H1 (cell line): ENCODE results near the gene SIK2. TPM values are rescaled to one million over a fixed set of nuclear protein-coding genes. Genes with fewer than 3 reads are reported as not detected.

Source experiments
- CBX5 ChIP-seq: fragments of 300-800, 300-1000 bp; sonication (generic); IDR thresholded peaks from 2 replicates; pipeline ENCODE4 v1.7.1; 2016; ENCODE audit warnings: antibody characterized with exemption, low read length, low read depth
- CEBPB ChIP-seq: IDR thresholded peaks from 2 replicates; pipeline ENCODE4 v1.6.1; 2012; ENCODE audit warnings: low read depth, low read length
- HDAC6 ChIP-seq: IDR thresholded peaks from one replicate; pipeline ENCODE4 v1.7.1; 2012; ENCODE audit warnings: low read depth, mild to moderate bottlenecking, inconsistent platforms, low read length, moderate library complexity
- RNF2 ChIP-seq: fragments of 200-900, 300-1000 bp; sonication (generic); IDR thresholded peaks from 2 replicates; pipeline ENCODE4 v1.7.1; 2016; ENCODE audit warnings: borderline replicate concordance, low read depth, mild to moderate bottlenecking, antibody characterized with exemption, low read length; ENCODE audit not compliant: poor library complexity, severe bottlenecking; ENCODE audit errors: missing control alignments
- SIRT6 ChIP-seq: IDR thresholded peaks from one replicate; pipeline ENCODE4 v1.7.1; 2012; ENCODE audit warnings: low read length, inconsistent platforms
- polyA plus RNA-seq, 7 experiments: library from polyadenylated mRNA; depleted of rRNA in 3 of 7; stranded (reverse) in 5 of 7; unstranded in 2 of 7; fragments of >200 nt in 5 of 7; fragments of 200-250 nt in 2 of 7; gene quantifications; 1 replicate in 5 of 7; 2 replicates in 1 of 7; 4 replicates in 1 of 7; pipeline versions ENCODE4 v1.2.1 to v1.2.3, GENCODE V29; 2011 to 2013; ENCODE audit warnings: missing spikeins in 2 of 7, mixed read lengths in 2 of 7
- total RNA-seq: library from RNA; stranded (reverse); fragmentation: NEBNext Ultra II Directional; extraction: Animal tissue kit (Norgen Biotek cat#: 25700); gene quantifications from 2 replicates; pipeline ENCODE4 v1.2.1, GENCODE V29; 2021

SIK2 gene
- total and polyA plus RNA-seq, 2 of the 8 experiments (the other 6 are each of a cell fraction or from before 2014, with no cell fraction given) = 8.8 to 11.2 TPM

DNA sequence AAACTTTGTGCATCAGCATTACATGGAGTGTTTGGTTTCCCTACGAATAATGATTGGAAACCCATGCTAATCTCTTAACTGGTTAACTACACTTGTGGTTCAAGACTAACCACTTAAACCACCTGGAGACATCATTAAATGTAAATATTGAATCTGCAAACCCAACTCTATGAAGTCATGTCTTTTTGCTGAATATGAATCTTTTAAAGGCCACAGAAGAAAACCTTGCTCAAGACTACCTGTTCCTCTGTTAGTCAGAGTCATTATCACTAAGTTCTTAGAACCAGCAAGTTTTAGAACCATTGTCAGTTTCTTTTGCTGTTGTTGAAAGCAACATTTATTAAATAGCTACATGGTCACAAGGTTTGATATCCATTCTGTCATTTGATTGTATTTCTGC lies 70.7 kb downstream of the SIK2 start (continued):
- TF ChIP-seq CBX5 = no peak
- TF ChIP-seq CEBPB = no peak
- TF ChIP-seq RNF2 = no peak
- TF ChIP-seq SIRT6 = no peak
- no peak for TF ChIP-seq HDAC6
